Measurements from ENCODE around the gene MAPK12.

MAPK12 gene

GRCh38 chr22:50267591-50268390, 6.3 kb upstream of the MAPK12 start:
- in situ Hi-C loops (cut with HindIII; ENCODE audit: low sequenced_read_pairs), result no loop called here
- H3K4me3 ChIP-seq (ENCODE audit: low read depth, low read length), result peak overlapping the region; percentile 19
- TF ChIP-seq CTCF (IDR thresholded peaks at IDR 0.05; ENCODE audit: low read depth, low read length, missing control alignments), result peak; percentile 24
- DNase-seq (ENCODE audit: low read depth), result no peak

- no peak for TF ChIP-seq CTCF (IDR thresholded peaks at IDR 0.05; ENCODE audit: low read depth, low read length, missing control alignments)
- H3K4me3 ChIP-seq (ENCODE audit: low read depth, low read length), result peak overlapping the region; percentile 19
- DNase-seq (ENCODE audit: low read depth), result no peak
- in situ Hi-C loops (cut with HindIII; ENCODE audit: low sequenced_read_pairs), result no loop called here
These were observed 5.5 kb upstream of the MAPK12 start for GRCh38 chr22:50266994-50267393.

- H3K4me3 ChIP-seq (ENCODE audit: low read depth, low read length), result no peak overlapping the region
- no peak for DNase-seq (ENCODE audit: low read depth)
- no peak for TF ChIP-seq CTCF (IDR thresholded peaks at IDR 0.05; ENCODE audit: low read depth, low read length, missing control alignments)
- in situ Hi-C loops (cut with HindIII; ENCODE audit: low sequenced_read_pairs), result no loop called here
These were observed 3.6 kb upstream of the MAPK12 start for GRCh38 chr22:50264946-50265669.

- no peak for DNase-seq (ENCODE audit: low read depth)
- H3K4me3 ChIP-seq (ENCODE audit: low read depth, low read length), result no peak overlapping the region
- in situ Hi-C loops (cut with HindIII; ENCODE audit: low sequenced_read_pairs), result no loop called here
- TF ChIP-seq CTCF (IDR thresholded peaks at IDR 0.05; ENCODE audit: low read depth, low read length, missing control alignments), result no peak
These were observed 2.7 kb upstream of the MAPK12 start for GRCh38 chr22:50264104-50264745.

GRCh38 chr22:50262973-50263617, 1.6 kb upstream of the MAPK12 start:
- no peak overlapping the region for H3K4me3 ChIP-seq (ENCODE audit: low read depth, low read length)
- no peak for TF ChIP-seq CTCF (IDR thresholded peaks at IDR 0.05; ENCODE audit: low read depth, low read length, missing control alignments)
- no peak for DNase-seq (ENCODE audit: low read depth)
- in situ Hi-C loops (cut with HindIII; ENCODE audit: low sequenced_read_pairs), result no loop called here

GRCh38 chr22:50262460-50262911, 1.0 kb upstream of the MAPK12 start:
- TF ChIP-seq CTCF (IDR thresholded peaks at IDR 0.05; ENCODE audit: low read depth, low read length, missing control alignments), result no peak
- in situ Hi-C loops (cut with HindIII; ENCODE audit: low sequenced_read_pairs), result no loop called here

More at GRCh38 chr22:50262460-50262911, 1.0 kb upstream of the MAPK12 start:
- no peak overlapping the region for H3K4me3 ChIP-seq (ENCODE audit: low read depth, low read length)
- DNase-seq (ENCODE audit: low read depth), result no peak
